ENCODE data around the gene CCL27.

CCL27 gene

GRCh38 chr9:34693560-34693959, 31.1 kb upstream of the CCL27 start:
- Histone ChIP-seq H3K4me3 (ENCODE audit: low read length in 2 of 2) (no peak overlapping the region), H3K36me3 (replicated peaks in 1 of 2; ENCODE audit: control insufficient read depth in 2 of 2, insufficient read depth in 2 of 2, low read length in 2 of 2) (no peaks in the 10 kb centered on the region), H2AK5ac (ENCODE audit: low read depth, low read length) (no peak overlapping the region), H3K79me1 (ENCODE audit: low read depth, low read length) (no peaks in the 10 kb centered on the region), H4K91ac (ENCODE audit: low read depth, low read length, poor library complexity) (no peak overlapping the region), H3K14ac (ENCODE audit: low read length) (no peak overlapping the region), H2BK120ac (ENCODE audit: low read depth, low read length) (no peak overlapping the region), H3K9me3 (replicated peaks in 1 of 2; ENCODE audit: control insufficient read depth in 2 of 2, insufficient read depth in 1 of 2, low read depth in 1 of 2, low read length in 2 of 2) (peaks cover 0 to 2% of the 10 kb centered on the region in 2 donors), H2BK12ac (ENCODE audit: low read length) (no peak overlapping the region), H2AFZ (ENCODE audit: low read length) (no peak overlapping the region), H4K8ac (ENCODE audit: low read depth, low read length) (no peak overlapping the region), H3K4me1 (ENCODE audit: control insufficient read depth in 2 of 2, insufficient read depth in 1 of 2, low read depth in 1 of 2, low read length in 2 of 2) (no peaks in the 10 kb centered on the region), H2BK15ac (ENCODE audit: low read length) (no peak overlapping the region), H3K4ac (ENCODE audit: low read length) (no peak overlapping the region), H3K4me2 (ENCODE audit: insufficient read depth, low read length, poor library complexity, severe bottlenecking) (no peak overlapping the region), H3K27ac (replicated peaks; ENCODE audit: low read length) (no peak overlapping the region), H3K27me3 (ENCODE audit: control insufficient read depth in 3 of 3, insufficient read depth in 3 of 3, low read depth in 1 of 3, low read length in 3 of 3) (peaks cover 0 to 25% (median 0%) of the 10 kb centered on the region in 3 experiments), H3K18ac (ENCODE audit: low read length) (no peak overlapping the region), H3K23ac (ENCODE audit: low read depth, low read length, poor library complexity) (no peak overlapping the region), H3K9ac (ENCODE audit: low read depth, low read length, poor library complexity) (no peak overlapping the region), H2BK5ac (ENCODE audit: low read length) (no peak overlapping the region)
- WGBS, 2 donors (ENCODE audit: extremely low coverage in 2 of 2, insufficient read length in 2 of 2, insufficient replicate concordance in 1 of 2), result no CpG with 5 or more reads among the region's 2 CpGs
- DNase-seq (ENCODE audit: low spot score), result no peak

- no CpG with 5 or more reads among the region's 5 CpGs for WGBS, 2 donors (ENCODE audit: extremely low coverage in 2 of 2, insufficient read length in 2 of 2, insufficient replicate concordance in 1 of 2)
Observed at GRCh38 chr9:34691936-34692315, 29.5 kb upstream of the CCL27 start.

DNA sequence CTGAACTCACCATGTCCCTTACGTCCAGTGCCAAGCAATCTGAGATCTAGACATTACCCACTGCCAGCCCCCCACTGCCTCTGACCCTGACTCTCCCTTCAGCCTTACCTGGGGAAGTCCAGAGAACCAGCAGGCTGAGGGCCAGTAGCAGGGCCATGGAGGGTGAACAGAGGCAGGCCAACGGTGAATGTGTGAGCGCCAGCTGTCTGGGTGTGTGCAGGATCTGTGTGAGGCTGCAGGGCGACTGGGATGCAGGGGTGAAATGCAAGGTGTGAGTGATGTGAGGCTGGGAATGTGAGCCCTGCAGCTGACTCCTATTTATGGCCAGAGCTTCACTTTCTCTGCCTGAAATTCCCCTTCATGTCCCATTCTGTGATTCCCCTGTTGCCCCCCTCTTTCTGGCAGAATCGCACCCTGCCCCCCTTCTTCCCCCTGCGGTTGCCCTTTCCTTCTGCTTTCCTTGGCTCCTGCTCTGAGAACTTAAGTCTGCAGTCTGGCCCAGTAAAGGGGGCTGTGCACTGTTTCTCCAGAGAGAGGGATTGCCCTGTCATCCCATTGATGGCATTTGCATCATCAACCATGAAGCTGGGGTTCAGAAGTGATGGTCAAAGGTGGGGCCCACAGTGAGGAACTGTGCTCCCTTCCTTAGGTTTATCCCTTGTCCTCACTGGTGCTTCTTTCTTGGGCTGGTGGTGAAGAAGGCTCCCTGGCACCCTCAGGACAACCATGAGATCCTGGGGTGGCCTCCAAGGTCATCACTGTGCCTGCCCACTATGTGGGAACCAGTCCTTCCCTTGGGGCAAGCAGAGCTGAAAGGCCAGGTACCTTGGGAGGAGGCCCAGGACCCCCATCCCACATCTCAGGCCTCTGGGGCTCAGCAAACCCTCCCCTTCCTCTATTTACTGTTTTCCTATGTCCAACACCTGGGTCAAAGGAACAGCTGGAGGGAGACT, 28.8 kb upstream of the CCL27 start, which contains the start of gene CCL19:
TSS of gene CCL19 (minus strand) at position 294 of the 953 bp plus-strand sequence. CDS start at position 157, 137 bp downstream.
- H2BK12ac ChIP-seq (ENCODE audit: low read length), result no peak within 1 kb of the TSS
- H3K27me3 ChIP-seq (ENCODE audit: control insufficient read depth in 3 of 3, insufficient read depth in 3 of 3, low read depth in 1 of 3, low read length in 3 of 3), result peaks cover 0 to 6% (median 0%) of the 10 kb centered on the region in 3 experiments
- H2BK15ac ChIP-seq (ENCODE audit: low read length), result no peak within 1 kb of the TSS
- H3K9me3 ChIP-seq (replicated peaks in 1 of 2; ENCODE audit: control insufficient read depth in 2 of 2, insufficient read depth in 1 of 2, low read depth in 1 of 2, low read length in 2 of 2), result peaks cover 0 to 2% of the 10 kb centered on the region in 2 donors
- H3K36me3 ChIP-seq (replicated peaks in 1 of 2; ENCODE audit: control insufficient read depth in 2 of 2, insufficient read depth in 2 of 2, low read length in 2 of 2), result no peaks in the 10 kb centered on the region
- peak within 1 kb of the TSS; percentile 53 for H3K18ac ChIP-seq (ENCODE audit: low read length)
- H3K79me1 ChIP-seq (ENCODE audit: low read depth, low read length), result no peaks in the 10 kb centered on the region
- H4K8ac ChIP-seq (ENCODE audit: low read depth, low read length), result no peak within 1 kb of the TSS
- peak within 1 kb of the TSS; percentile 8 for H3K14ac ChIP-seq (ENCODE audit: low read length)
- no CpG with 5 or more reads among the region's 6 CpGs for WGBS, 2 donors (ENCODE audit: extremely low coverage in 2 of 2, insufficient read length in 2 of 2, insufficient replicate concordance in 1 of 2)
- no peak for DNase-seq (ENCODE audit: low spot score)
- H2AK5ac ChIP-seq (ENCODE audit: low read depth, low read length), result no peak within 1 kb of the TSS
- H2BK5ac ChIP-seq (ENCODE audit: low read length), result no peak within 1 kb of the TSS
- H2BK120ac ChIP-seq (ENCODE audit: low read depth, low read length), result no peak within 1 kb of the TSS
- H3K23ac ChIP-seq (ENCODE audit: low read depth, low read length, poor library complexity), result peak within 1 kb of the TSS; percentile 78
- H3K4me3 ChIP-seq (ENCODE audit: low read length in 2 of 2), result no peak within 1 kb of the TSS
- no peak within 1 kb of the TSS for H2AFZ ChIP-seq (ENCODE audit: low read length)
- H3K4me2 ChIP-seq (ENCODE audit: insufficient read depth, low read length, poor library complexity, severe bottlenecking), result no peak within 1 kb of the TSS
- no peak within 1 kb of the TSS for H3K9ac ChIP-seq (ENCODE audit: low read depth, low read length, poor library complexity)
- H3K27ac ChIP-seq (replicated peaks; ENCODE audit: low read length), result no peak within 1 kb of the TSS
- H4K91ac ChIP-seq (ENCODE audit: low read depth, low read length, poor library complexity), result no peak within 1 kb of the TSS
- H3K4ac ChIP-seq (ENCODE audit: low read length), result no peak within 1 kb of the TSS
- H3K4me1 ChIP-seq (ENCODE audit: control insufficient read depth in 2 of 2, insufficient read depth in 1 of 2, low read depth in 1 of 2, low read length in 2 of 2), result no peaks in the 10 kb centered on the region

More at GRCh38 chr9:34691936-34692315, 29.5 kb upstream of the CCL27 start:
- H2AFZ ChIP-seq (ENCODE audit: low read length), result no peak overlapping the region
- H3K27me3 ChIP-seq (ENCODE audit: control insufficient read depth in 3 of 3, insufficient read depth in 3 of 3, low read depth in 1 of 3, low read length in 3 of 3), result peaks cover 0 to 10% (median 0%) of the 10 kb centered on the region in 3 experiments
- no peaks in the 10 kb centered on the region for H3K4me1 ChIP-seq (ENCODE audit: control insufficient read depth in 2 of 2, insufficient read depth in 1 of 2, low read depth in 1 of 2, low read length in 2 of 2)
- H3K9me3 ChIP-seq (replicated peaks in 1 of 2; ENCODE audit: control insufficient read depth in 2 of 2, insufficient read depth in 1 of 2, low read depth in 1 of 2, low read length in 2 of 2), result peaks cover 0 to 2% of the 10 kb centered on the region in 2 donors
- no peak overlapping the region for H2BK120ac ChIP-seq (ENCODE audit: low read depth, low read length)
- H3K79me1 ChIP-seq (ENCODE audit: low read depth, low read length), result no peaks in the 10 kb centered on the region
- no peak overlapping the region for H3K23ac ChIP-seq (ENCODE audit: low read depth, low read length, poor library complexity)
- no peak overlapping the region for H2BK15ac ChIP-seq (ENCODE audit: low read length)
- H3K4me3 ChIP-seq (ENCODE audit: low read length in 2 of 2), result no peak overlapping the region
- H3K4me2 ChIP-seq (ENCODE audit: insufficient read depth, low read length, poor library complexity, severe bottlenecking), result no peak overlapping the region
- H2BK5ac ChIP-seq (ENCODE audit: low read length), result no peak overlapping the region
- no peak for DNase-seq (ENCODE audit: low spot score)
- H3K14ac ChIP-seq (ENCODE audit: low read length), result no peak overlapping the region
- H3K9ac ChIP-seq (ENCODE audit: low read depth, low read length, poor library complexity), result no peak overlapping the region
- H3K4ac ChIP-seq (ENCODE audit: low read length), result no peak overlapping the region
- H2AK5ac ChIP-seq (ENCODE audit: low read depth, low read length), result no peak overlapping the region
- H3K27ac ChIP-seq (replicated peaks; ENCODE audit: low read length), result no peak overlapping the region
- no peak overlapping the region for H4K8ac ChIP-seq (ENCODE audit: low read depth, low read length)
- no peak overlapping the region for H4K91ac ChIP-seq (ENCODE audit: low read depth, low read length, poor library complexity)
- no peak overlapping the region for H3K18ac ChIP-seq (ENCODE audit: low read length)
- H2BK12ac ChIP-seq (ENCODE audit: low read length), result no peak overlapping the region
- no peaks in the 10 kb centered on the region for H3K36me3 ChIP-seq (replicated peaks in 1 of 2; ENCODE audit: control insufficient read depth in 2 of 2, insufficient read depth in 2 of 2, low read length in 2 of 2)

GRCh38 chr9:34689512-34689911, 27.1 kb upstream of the CCL27 start:
- Histone ChIP-seq H3K9me3 (replicated peaks in 1 of 2; ENCODE audit: control insufficient read depth in 2 of 2, insufficient read depth in 1 of 2, low read depth in 1 of 2, low read length in 2 of 2) (peaks cover 0 to 2% of the 10 kb centered on the region in 2 donors), H2BK15ac (ENCODE audit: low read length) (no peak overlapping the region), H3K4me1 (ENCODE audit: control insufficient read depth in 2 of 2, insufficient read depth in 1 of 2, low read depth in 1 of 2, low read length in 2 of 2) (no peaks in the 10 kb centered on the region), H3K4me2 (ENCODE audit: insufficient read depth, low read length, poor library complexity, severe bottlenecking) (no peak overlapping the region), H2BK12ac (ENCODE audit: low read length) (no peak overlapping the region), H2AK5ac (ENCODE audit: low read depth, low read length) (no peak overlapping the region), H3K79me1 (ENCODE audit: low read depth, low read length) (no peaks in the 10 kb centered on the region), H3K14ac (ENCODE audit: low read length) (no peak overlapping the region), H2BK5ac (ENCODE audit: low read length) (no peak overlapping the region), H2BK120ac (ENCODE audit: low read depth, low read length) (no peak overlapping the region), H3K18ac (ENCODE audit: low read length) (no peak overlapping the region), H3K23ac (ENCODE audit: low read depth, low read length, poor library complexity) (no peak overlapping the region), H3K27ac (replicated peaks; ENCODE audit: low read length) (no peak overlapping the region), H4K8ac (ENCODE audit: low read depth, low read length) (no peak overlapping the region), H4K91ac (ENCODE audit: low read depth, low read length, poor library complexity) (no peak overlapping the region), H3K27me3 (ENCODE audit: control insufficient read depth in 3 of 3, insufficient read depth in 3 of 3, low read depth in 1 of 3, low read length in 3 of 3) (peaks cover 0 to 6% (median 0%) of the 10 kb centered on the region in 3 experiments), H2AFZ (ENCODE audit: low read length) (no peak overlapping the region), H3K4ac (ENCODE audit: low read length) (no peak overlapping the region), H3K36me3 (replicated peaks in 1 of 2; ENCODE audit: control insufficient read depth in 2 of 2, insufficient read depth in 2 of 2, low read length in 2 of 2) (no peaks in the 10 kb centered on the region), H3K4me3 (ENCODE audit: low read length in 2 of 2) (no peak overlapping the region), H3K9ac (ENCODE audit: low read depth, low read length, poor library complexity) (no peak overlapping the region)
- no CpG with 5 or more reads among the region's 8 CpGs for WGBS, 2 donors (ENCODE audit: extremely low coverage in 2 of 2, insufficient read length in 2 of 2, insufficient replicate concordance in 1 of 2)
- DNase-seq (ENCODE audit: low spot score), result no peak
